DOHH2 (cell line): Measurements from ENCODE around the gene EML4.

Experiments used
- H3F3A ChIP-seq: fragments of 200-600 bp; sonication (generic), shearing (Covaris generic); 2 replicates; pipeline ENCODE4 v1.6.0; 2016; ENCODE audit warnings: antibody characterized with exemption, mild to moderate bottlenecking; ENCODE audit not compliant: control insufficient read depth, insufficient read depth
- H3K27ac ChIP-seq: fragments of 200-600 bp; sonication (generic); 2 replicates; pipeline ENCODE4 v1.5.1; 2014; ENCODE audit warnings: low read depth, mild to moderate bottlenecking, low read length, moderate library complexity
- H3K27me3 ChIP-seq: fragments of 200-600 bp; sonication (generic); 2 replicates; pipeline ENCODE4 v1.6.1; 2014; ENCODE audit warnings: mild to moderate bottlenecking, low read length, mixed read lengths; ENCODE audit not compliant: control insufficient read depth
- H3K36me3 ChIP-seq: fragments of 200-600 bp; sonication (generic); 2 replicates; pipeline ENCODE4 v1.6.1; 2014; ENCODE audit warnings: mild to moderate bottlenecking, low read length, moderate library complexity, mixed read lengths; ENCODE audit not compliant: control insufficient read depth
- H3K4me1 ChIP-seq: fragments of 200-600 bp; sonication (generic); 2 replicates; pipeline ENCODE4 v1.6.1; 2014; ENCODE audit warnings: mild to moderate bottlenecking, low read length, mixed read lengths; ENCODE audit not compliant: control insufficient read depth
- H3K4me2 ChIP-seq: fragments of 200-600 bp; sonication (generic); 2 replicates; pipeline ENCODE4 v1.6.0; 2014; ENCODE audit warnings: mild to moderate bottlenecking, low read length, moderate library complexity
- H3K4me3 ChIP-seq: fragments of 200-600 bp; sonication (generic); 2 replicates; pipeline ENCODE4 v1.5.1; 2014; ENCODE audit warnings: mild to moderate bottlenecking, low read length, mixed read lengths
- H3K79me2 ChIP-seq: fragments of 200-600 bp; sonication (generic); 2 replicates; pipeline ENCODE4 v1.6.1; 2014; ENCODE audit warnings: mild to moderate bottlenecking, low read length, mixed read lengths; ENCODE audit not compliant: control insufficient read depth
- H3K9me2 ChIP-seq: fragments of 200-600 bp; sonication (generic); replicated peaks from 2 replicates; pipeline ENCODE4 v1.6.1; 2014; ENCODE audit warnings: mild to moderate bottlenecking, low read length, mixed read lengths; ENCODE audit not compliant: control insufficient read depth
- H3K9me3 ChIP-seq: fragments of 200-600 bp; sonication (generic); 2 replicates; pipeline ENCODE4 v1.6.1; 2014; ENCODE audit warnings: antibody characterized with exemption, low read length, mixed read lengths; ENCODE audit not compliant: control insufficient read depth, insufficient read depth
- H4K20me1 ChIP-seq: fragments of 200-600 bp; sonication (generic); 2 replicates; pipeline ENCODE4 v1.6.0; 2014; ENCODE audit warnings: low read depth, mild to moderate bottlenecking, antibody characterized with exemption, low read length, moderate library complexity; ENCODE audit not compliant: control insufficient read depth, insufficient read depth
- EZH2phosphoT487 ChIP-seq: fragments of 200-600 bp; sonication (generic); IDR thresholded peaks from 2 replicates; pipeline ENCODE4 v1.6.1; 2017; ENCODE audit warnings: borderline replicate concordance, mild to moderate bottlenecking, antibody characterized with exemption, low read length, moderate library complexity, mixed read lengths
- TF ChIP-seq, protein P1 (sequence below): fragments of 200-600 bp; sonication (generic); IDR thresholded peaks from one replicate; pipeline ENCODE4 v1.5.1; 2014; ENCODE audit warnings: antibody characterized with exemption, mild to moderate bottlenecking, low read depth, low read length; ENCODE audit not compliant: poor library complexity, severe bottlenecking

EML4 gene

DNA sequence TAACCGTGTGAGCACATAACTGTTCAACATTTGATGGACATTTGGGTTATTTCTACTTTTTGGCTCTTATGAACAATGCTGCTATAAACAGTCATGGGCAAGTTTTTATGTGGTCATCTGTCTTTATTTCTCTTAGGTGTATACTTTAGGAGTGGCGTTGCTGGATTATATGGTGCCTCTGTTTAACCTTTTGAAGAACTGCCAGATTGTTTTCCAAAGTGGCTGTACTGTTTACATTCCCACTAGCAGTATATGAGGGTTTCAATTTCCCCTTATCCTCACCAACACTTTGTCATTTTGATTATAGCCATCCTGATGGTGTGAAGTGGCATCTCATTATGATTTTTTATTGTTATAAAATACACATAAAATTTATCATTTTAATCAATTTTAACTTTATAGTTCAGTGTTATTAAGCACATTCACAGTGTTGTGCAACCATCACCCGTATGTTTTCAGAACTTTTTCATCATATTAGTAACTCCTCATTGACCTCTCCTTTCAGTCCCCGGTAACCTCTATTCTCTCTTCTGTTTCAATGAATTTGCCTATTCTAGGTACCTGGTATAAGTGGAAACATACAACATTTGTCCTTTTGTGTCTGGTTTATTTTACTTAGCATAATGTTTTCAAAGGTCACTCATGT lies 55.4 kb downstream of the EML4 start:
- H4K20me1 ChIP-seq: no peaks in the 10 kb centered on the region
- H3K27me3 ChIP-seq: no peaks in the 10 kb centered on the region
- no peaks in the 10 kb centered on the region for H3F3A ChIP-seq
- H3K4me3 ChIP-seq: no peak overlapping the region
- TF ChIP-seq, protein P1, sequence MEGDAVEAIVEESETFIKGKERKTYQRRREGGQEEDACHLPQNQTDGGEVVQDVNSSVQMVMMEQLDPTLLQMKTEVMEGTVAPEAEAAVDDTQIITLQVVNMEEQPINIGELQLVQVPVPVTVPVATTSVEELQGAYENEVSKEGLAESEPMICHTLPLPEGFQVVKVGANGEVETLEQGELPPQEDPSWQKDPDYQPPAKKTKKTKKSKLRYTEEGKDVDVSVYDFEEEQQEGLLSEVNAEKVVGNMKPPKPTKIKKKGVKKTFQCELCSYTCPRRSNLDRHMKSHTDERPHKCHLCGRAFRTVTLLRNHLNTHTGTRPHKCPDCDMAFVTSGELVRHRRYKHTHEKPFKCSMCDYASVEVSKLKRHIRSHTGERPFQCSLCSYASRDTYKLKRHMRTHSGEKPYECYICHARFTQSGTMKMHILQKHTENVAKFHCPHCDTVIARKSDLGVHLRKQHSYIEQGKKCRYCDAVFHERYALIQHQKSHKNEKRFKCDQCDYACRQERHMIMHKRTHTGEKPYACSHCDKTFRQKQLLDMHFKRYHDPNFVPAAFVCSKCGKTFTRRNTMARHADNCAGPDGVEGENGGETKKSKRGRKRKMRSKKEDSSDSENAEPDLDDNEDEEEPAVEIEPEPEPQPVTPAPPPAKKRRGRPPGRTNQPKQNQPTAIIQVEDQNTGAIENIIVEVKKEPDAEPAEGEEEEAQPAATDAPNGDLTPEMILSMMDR: no peak
- no peak for TF ChIP-seq EZH2phosphoT487
- no peaks in the 10 kb centered on the region for H3K9me3 ChIP-seq
- no peak overlapping the region for H3K4me2 ChIP-seq
- peaks cover 8% of the 10 kb centered on the region; the same call in 1 of the 2 replicates for H3K79me2 ChIP-seq
- H3K4me1 ChIP-seq: no peaks in the 10 kb centered on the region
- H3K27ac ChIP-seq: no peak overlapping the region
- no peaks in the 10 kb centered on the region for H3K9me2 ChIP-seq
- no peaks in the 10 kb centered on the region for H3K36me3 ChIP-seq

GRCh38 chr2:42225573-42225972 lies 56.4 kb downstream of the EML4 start:
- Histone ChIP-seq H3K36me3 (no peaks in the 10 kb centered on the region), H4K20me1 (no peaks in the 10 kb centered on the region), H3K4me2 (no peak overlapping the region), H3K27me3 (no peaks in the 10 kb centered on the region), H3K4me1 (no peaks in the 10 kb centered on the region), H3K79me2 (peaks cover 8% of the 10 kb centered on the region; the same call in 1 of the 2 replicates), H3K9me2 (no peaks in the 10 kb centered on the region), H3K9me3 (no peaks in the 10 kb centered on the region), H3F3A (no peaks in the 10 kb centered on the region), H3K4me3 (no peak overlapping the region), H3K27ac (no peak overlapping the region)
- no peak for TF ChIP-seq EZH2phosphoT487
- TF ChIP-seq, protein P1: no peak

- Histone ChIP-seq H3K4me1 (no peaks in the 10 kb centered on the region), H3K4me2 (no peak overlapping the region), H3K9me2 (no peaks in the 10 kb centered on the region), H4K20me1 (no peaks in the 10 kb centered on the region), H3K27me3 (no peaks in the 10 kb centered on the region), H3K4me3 (no peak overlapping the region), H3K36me3 (no peaks in the 10 kb centered on the region), H3F3A (no peaks in the 10 kb centered on the region), H3K79me2 (peaks cover 8% of the 10 kb centered on the region; the same call in 1 of the 2 replicates), H3K27ac (no peak overlapping the region), H3K9me3 (no peaks in the 10 kb centered on the region)
- TF ChIP-seq EZH2phosphoT487: no peak
- TF ChIP-seq, protein P1: no peak
Observed at GRCh38 chr2:42227491-42227890, 58.3 kb downstream of the EML4 start.
